Activated CD4-positive, alpha-beta T cell treated with anti-CD3 and anti-CD28 coated beads, Interleukin-2, amount 10 ng/mL, durations not matched to agents 7 days and 5 days (primary cell): ENCODE data around the gene ARHGEF17. TPM values are rescaled to one million over a fixed set of nuclear protein-coding genes. Genes with fewer than 3 reads are reported as not detected.

Experiments used
- CTCF ChIA-PET: fragments of 350-600 bp; sonication (Branson Sonifier 250); formaldehyde crosslinking; loops from one replicate; lab custom pipeline; 2021; ENCODE audit warnings: antibody characterized with exemption; lab: Charles Lee
- POLR2A ChIA-PET: fragments of 350-600 bp; sonication (Branson Sonifier 250); formaldehyde crosslinking; loops from one replicate; lab custom pipeline; 2021; ENCODE audit warnings: antibody characterized with exemption; lab: Charles Lee
- DNase-seq: peaks from one replicate; pipeline ENCODE4 v3.0.0-alpha.2; 2020
- H3K27ac Mint-ChIP-seq: one replicate; pipeline ENCODE4 v1.8.0; 2021; ENCODE audit warnings: mild to moderate bottlenecking, moderate library complexity, mixed read lengths
- H3K27me3 Mint-ChIP-seq: one replicate; pipeline ENCODE4 v1.8.0; 2021; ENCODE audit warnings: mixed read lengths
- H3K36me3 Mint-ChIP-seq: one replicate; pipeline ENCODE4 v1.8.0; 2021; ENCODE audit warnings: low read depth, mixed read lengths
- H3K4me1 Mint-ChIP-seq: one replicate; pipeline ENCODE4 v1.8.0; 2021; ENCODE audit warnings: mixed read lengths
- H3K4me3 Mint-ChIP-seq: one replicate; pipeline ENCODE4 v1.8.0; 2021; ENCODE audit warnings: mild to moderate bottlenecking, moderate library complexity, mixed read lengths
- H3K9me3 Mint-ChIP-seq: one replicate; pipeline ENCODE4 v1.8.0; 2021; ENCODE audit warnings: mixed read lengths
- total RNA-seq, 2 experiments: library from RNA; stranded (reverse); gene quantifications; one replicate each; pipeline ENCODE4 v1.2.3, GENCODE V29; 2021

Gene ARHGEF17
- total RNA-seq, 2 experiments from 2014 or later: not detected

GRCh38 chr11:73393479-73394415 is 85.7 kb downstream of the ARHGEF17 start:
- CTCF ChIA-PET: interaction anchor here (0.6 to 2.3 kb wide), 21 partner anchors 8 to 96 kb away, joined by 3 to 17 read pairs (median 4); partner anchors contain the start of gene RELT
- DNase-seq: peak; percentile 76
- H3K4me1 Mint-ChIP-seq: peaks cover 5% of the 10 kb centered on the region
- POLR2A ChIA-PET: interaction anchor here (0.6 kb wide), 1 partner anchor 42 kb away, joined by 3 read pairs; no protein-coding TSS in a partner anchor
- no peak overlapping the region for H3K4me3 Mint-ChIP-seq
- H3K27ac Mint-ChIP-seq: peak overlapping the region; percentile 72
- no peaks in the 10 kb centered on the region for H3K27me3 Mint-ChIP-seq
- no peaks in the 10 kb centered on the region for H3K9me3 Mint-ChIP-seq
- H3K36me3 Mint-ChIP-seq: peaks cover 18% of the 10 kb centered on the region

- peaks cover 3% of the 10 kb centered on the region for H3K4me1 Mint-ChIP-seq
- no peaks in the 10 kb centered on the region for H3K9me3 Mint-ChIP-seq
- POLR2A ChIA-PET: no interaction called here
- H3K27me3 Mint-ChIP-seq: no peaks in the 10 kb centered on the region
- H3K36me3 Mint-ChIP-seq: peaks cover 17% of the 10 kb centered on the region
- CTCF ChIA-PET: interaction anchor here (0.9 to 2.3 kb wide), 6 partner anchors 12 to 44 kb away, joined by 3 to 17 read pairs (median 4); no protein-coding TSS in a partner anchor
- no peak overlapping the region for H3K4me3 Mint-ChIP-seq
- no peak overlapping the region for H3K27ac Mint-ChIP-seq
- DNase-seq: no peak
Measured at GRCh38 chr11:73394416-73395296, 86.6 kb downstream of the ARHGEF17 start.

DNA sequence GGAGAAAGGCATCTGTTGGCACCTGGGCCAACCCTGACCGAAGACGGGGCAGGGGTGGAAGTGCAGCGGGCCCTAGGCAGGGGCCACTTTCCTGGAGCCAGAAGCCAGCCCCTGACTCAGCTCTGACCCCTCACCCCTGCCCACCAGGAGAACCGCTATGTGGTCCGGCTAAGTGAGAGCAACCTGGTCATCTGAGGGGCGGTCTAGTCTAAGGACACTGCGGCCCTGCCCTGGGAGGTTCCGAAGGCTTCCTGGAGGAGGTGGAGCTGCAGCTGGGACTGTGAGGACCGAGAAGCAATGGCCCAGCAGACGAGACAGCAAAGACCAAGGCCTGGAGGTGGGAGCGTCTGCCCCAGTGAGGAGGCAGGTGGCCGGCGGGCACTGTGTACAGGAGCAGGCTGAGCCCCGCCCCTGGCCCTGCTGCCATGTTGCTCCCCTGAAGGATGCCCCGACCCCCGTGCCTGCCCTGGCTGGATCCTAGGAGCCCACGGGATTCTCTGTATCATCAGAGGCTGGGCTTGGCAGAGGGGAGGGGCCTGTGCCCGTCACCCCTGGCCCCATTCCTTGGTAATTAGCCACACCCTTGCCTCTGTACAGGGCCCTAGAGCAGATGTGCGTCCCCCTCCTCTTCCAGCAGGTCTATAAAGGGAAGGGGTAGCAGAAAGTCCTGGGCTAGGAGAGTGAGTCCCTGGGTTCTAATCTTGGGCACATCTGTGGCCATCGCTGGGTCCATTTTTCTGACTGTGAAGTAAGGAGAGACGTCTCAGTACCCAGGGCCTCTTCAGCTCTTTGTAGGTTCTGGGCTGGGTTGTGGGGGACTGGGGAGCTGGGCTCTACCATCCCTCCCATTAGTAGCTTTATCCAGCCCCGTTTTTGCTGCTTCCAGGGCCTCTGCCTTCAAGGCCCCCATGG is 87.5 kb downstream of the ARHGEF17 start:
- CTCF ChIA-PET: interaction anchor here (0.7 to 2.1 kb wide), 4 partner anchors 27 to 170 kb away, joined by 3 to 9 read pairs (median 3); no protein-coding TSS in a partner anchor
- DNase-seq: no peak

DNA sequence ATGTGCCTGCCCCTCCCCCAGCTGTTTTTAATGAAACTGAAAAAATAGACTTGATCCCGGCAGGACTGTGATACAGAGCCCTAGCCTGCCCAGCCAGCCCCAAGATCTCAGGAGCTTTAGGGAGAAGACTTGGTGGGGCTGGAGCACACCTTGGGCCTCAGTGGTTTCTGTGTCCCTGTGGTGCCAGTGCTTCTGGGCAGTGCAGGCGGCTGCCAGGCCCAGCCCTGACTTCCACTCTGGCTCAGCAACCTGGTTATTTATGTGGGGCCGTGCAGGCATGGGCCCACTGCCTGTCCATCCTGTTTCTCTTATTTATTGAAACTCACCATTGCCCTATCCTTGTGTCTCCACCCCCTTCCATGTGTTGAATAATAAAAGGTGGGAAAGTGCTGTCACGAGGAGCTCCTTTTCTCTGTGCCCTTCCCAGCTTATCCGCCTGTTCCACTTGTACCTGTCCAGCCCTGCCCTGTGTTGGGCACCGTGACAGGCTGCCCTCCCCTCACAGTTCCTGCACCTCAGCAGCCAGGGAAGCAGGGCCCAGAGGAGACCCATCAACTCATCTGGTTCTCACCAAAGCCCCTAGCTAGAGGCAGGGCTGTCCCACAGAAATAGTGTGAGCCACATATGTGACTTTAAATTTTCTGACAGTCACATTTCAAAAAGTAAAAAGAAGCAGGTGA is 88.3 kb downstream of the ARHGEF17 start:
- Mint-ChIP-seq H3K4me1 (no peaks in the 10 kb centered on the region), H3K4me3 (no peak overlapping the region), H3K27me3 (no peaks in the 10 kb centered on the region), H3K36me3 (peaks cover 13% of the 10 kb centered on the region), H3K9me3 (no peaks in the 10 kb centered on the region), H3K27ac (no peak overlapping the region)
- DNase-seq: no peak
- ChIA-PET POLR2A (no interaction called here), CTCF (interaction anchor here (1.1 to 2.1 kb wide), 3 partner anchors 11 to 89 kb away, joined by 3 to 9 read pairs (median 3); no protein-coding TSS in a partner anchor)

More for the DNA sequence above, 87.5 kb downstream of the ARHGEF17 start:
- no peak overlapping the region for H3K4me3 Mint-ChIP-seq
- H3K36me3 Mint-ChIP-seq: peaks cover 13% of the 10 kb centered on the region
- H3K27me3 Mint-ChIP-seq: no peaks in the 10 kb centered on the region
- no peaks in the 10 kb centered on the region for H3K9me3 Mint-ChIP-seq
- no peak overlapping the region for H3K27ac Mint-ChIP-seq
- POLR2A ChIA-PET: no interaction called here
- H3K4me1 Mint-ChIP-seq: no peaks in the 10 kb centered on the region

GRCh38 chr11:73396985-73397384 is 88.9 kb downstream of the ARHGEF17 start:
- H3K27me3 Mint-ChIP-seq: no peaks in the 10 kb centered on the region
- H3K36me3 Mint-ChIP-seq: peaks cover 13% of the 10 kb centered on the region
- DNase-seq: no peak
- POLR2A ChIA-PET: no interaction called here
- CTCF ChIA-PET: interaction anchor here (0.6 to 2.1 kb wide), 4 partner anchors 10 to 90 kb away, joined by 3 to 9 read pairs (median 3); no protein-coding TSS in a partner anchor
- H3K27ac Mint-ChIP-seq: no peak overlapping the region
- no peak overlapping the region for H3K4me3 Mint-ChIP-seq
- no peaks in the 10 kb centered on the region for H3K4me1 Mint-ChIP-seq
- H3K9me3 Mint-ChIP-seq: no peaks in the 10 kb centered on the region

GRCh38 chr11:73397468-73398131 is 89.5 kb downstream of the ARHGEF17 start:
- H3K4me1 Mint-ChIP-seq: no peaks in the 10 kb centered on the region
- no peak for DNase-seq
- H3K36me3 Mint-ChIP-seq: peaks cover 13% of the 10 kb centered on the region
- H3K4me3 Mint-ChIP-seq: no peak overlapping the region
- CTCF ChIA-PET: interaction anchor here (0.6 to 3.1 kb wide), 4 partner anchors 9 to 46 kb away, joined by 3 to 13 read pairs (median 6); no protein-coding TSS in a partner anchor
- H3K9me3 Mint-ChIP-seq: no peaks in the 10 kb centered on the region
- POLR2A ChIA-PET: no interaction called here
- H3K27me3 Mint-ChIP-seq: no peaks in the 10 kb centered on the region
- peak overlapping the region; percentile 58 for H3K27ac Mint-ChIP-seq

DNA sequence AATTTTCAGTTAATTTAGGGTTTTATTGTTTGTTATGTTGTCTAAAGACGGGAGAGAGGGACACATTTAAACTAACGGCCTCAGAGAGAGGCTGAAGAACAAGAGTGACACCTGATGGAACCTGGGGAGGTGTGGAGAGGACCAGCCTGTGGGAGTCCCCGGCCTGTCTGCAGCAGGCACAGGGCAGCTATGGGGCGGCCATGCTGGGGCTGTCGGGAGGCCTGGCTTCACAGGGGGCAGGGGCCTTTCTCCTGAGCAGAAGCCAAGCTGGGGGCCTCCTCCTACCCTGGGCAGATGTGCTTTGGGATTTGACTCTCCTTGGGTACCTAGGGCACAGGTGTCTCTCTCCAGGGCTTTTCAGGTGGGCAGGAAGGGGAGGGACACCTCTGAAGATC is 90.1 kb downstream of the ARHGEF17 start:
- peaks cover 1% of the 10 kb centered on the region for H3K4me1 Mint-ChIP-seq
- ChIA-PET POLR2A (no interaction called here), CTCF (interaction anchor here (1.3 to 3.1 kb wide), 3 partner anchors 21 to 47 kb away, joined by 3 to 13 read pairs (median 7); partner anchors contain the start of gene RELT)
- H3K4me3 Mint-ChIP-seq: no peak overlapping the region
- no peak for DNase-seq
- peak overlapping the region; percentile 58 for H3K27ac Mint-ChIP-seq
- H3K27me3 Mint-ChIP-seq: no peaks in the 10 kb centered on the region
- H3K36me3 Mint-ChIP-seq: peaks cover 13% of the 10 kb centered on the region
- H3K9me3 Mint-ChIP-seq: no peaks in the 10 kb centered on the region

GRCh38 chr11:73398721-73399120 is 90.6 kb downstream of the ARHGEF17 start:
- no peak overlapping the region for H3K27ac Mint-ChIP-seq
- DNase-seq: no peak
- peaks cover 8% of the 10 kb centered on the region for H3K36me3 Mint-ChIP-seq

GRCh38 chr11:73399159-73399590 is 91.1 kb downstream of the ARHGEF17 start:
- H3K4me1 Mint-ChIP-seq: peaks cover 1% of the 10 kb centered on the region
- H3K27ac Mint-ChIP-seq: no peak overlapping the region
- H3K27me3 Mint-ChIP-seq: no peaks in the 10 kb centered on the region
- DNase-seq: no peak
- CTCF ChIA-PET: interaction anchor here (1.1 to 3.1 kb wide), 6 partner anchors 8 to 92 kb away, joined by 3 to 13 read pairs (median 4); partner anchors contain the start of gene RELT
- no peak overlapping the region for H3K4me3 Mint-ChIP-seq
- POLR2A ChIA-PET: no interaction called here
- H3K36me3 Mint-ChIP-seq: peaks cover 8% of the 10 kb centered on the region
- H3K9me3 Mint-ChIP-seq: no peaks in the 10 kb centered on the region

More at GRCh38 chr11:73398721-73399120, 90.6 kb downstream of the ARHGEF17 start:
- Mint-ChIP-seq H3K4me3 (no peak overlapping the region), H3K27me3 (no peaks in the 10 kb centered on the region), H3K4me1 (peaks cover 1% of the 10 kb centered on the region), H3K9me3 (no peaks in the 10 kb centered on the region)
- ChIA-PET POLR2A (no interaction called here), CTCF (interaction anchor here (1.1 to 3.1 kb wide), 5 partner anchors 8 to 47 kb away, joined by 3 to 13 read pairs (median 4); partner anchors contain the start of gene RELT)

- no peak for DNase-seq
- Mint-ChIP-seq H3K4me3 (no peak overlapping the region), H3K27ac (no peak overlapping the region), H3K4me1 (peaks cover 1% of the 10 kb centered on the region), H3K36me3 (peaks cover 8% of the 10 kb centered on the region), H3K27me3 (no peaks in the 10 kb centered on the region), H3K9me3 (no peaks in the 10 kb centered on the region)
- ChIA-PET POLR2A (no interaction called here), CTCF (interaction anchor here (1.1 to 3.1 kb wide), 6 partner anchors 8 to 93 kb away, joined by 3 to 13 read pairs (median 4); partner anchors contain the start of gene RELT)
Measured at GRCh38 chr11:73399636-73400035, 91.6 kb downstream of the ARHGEF17 start.
